ENCODE results near the gene TMEM165.

The TMEM165 gene

DNA sequence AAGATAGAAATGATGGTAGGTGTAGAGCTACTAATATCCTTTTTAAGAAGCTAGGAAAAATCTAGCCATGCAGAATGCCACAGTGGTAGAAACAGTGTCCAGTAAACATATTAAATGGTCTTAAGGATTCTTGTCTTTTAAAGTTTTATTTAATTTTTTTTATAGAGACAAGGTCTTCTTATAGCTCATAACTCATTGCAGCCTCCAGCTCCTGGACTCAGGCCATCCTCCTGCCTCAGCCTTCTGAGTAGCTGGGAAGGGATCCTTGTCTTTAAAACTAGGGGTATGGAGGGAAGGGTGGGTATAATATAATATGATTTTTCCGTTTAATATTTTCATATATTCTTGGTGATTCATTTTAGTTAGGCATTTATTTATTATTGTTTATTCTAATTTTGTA is 3.8 kb downstream of the TMEM165 start:
- no peak for DNase-seq

DNA sequence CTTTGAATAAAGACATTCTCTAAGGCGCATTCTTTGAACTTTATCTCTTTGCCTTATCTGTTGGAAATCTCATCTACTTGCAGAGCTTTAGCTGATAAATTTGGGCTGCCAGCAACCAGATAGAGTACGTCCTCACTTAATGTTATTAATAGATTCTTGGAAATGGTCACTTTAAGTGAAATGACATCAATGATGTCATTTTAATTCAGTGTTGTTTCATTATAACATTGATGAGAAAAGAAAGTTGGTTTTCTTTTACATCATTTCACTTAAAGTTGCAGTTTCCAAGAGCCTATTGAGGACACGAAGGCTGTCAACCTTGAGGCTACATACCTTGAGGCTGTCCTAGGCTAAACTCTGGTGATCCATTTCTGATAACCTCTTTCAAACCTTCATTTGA is 9.3 kb downstream of the TMEM165 start:
- no peak for DNase-seq

DNA sequence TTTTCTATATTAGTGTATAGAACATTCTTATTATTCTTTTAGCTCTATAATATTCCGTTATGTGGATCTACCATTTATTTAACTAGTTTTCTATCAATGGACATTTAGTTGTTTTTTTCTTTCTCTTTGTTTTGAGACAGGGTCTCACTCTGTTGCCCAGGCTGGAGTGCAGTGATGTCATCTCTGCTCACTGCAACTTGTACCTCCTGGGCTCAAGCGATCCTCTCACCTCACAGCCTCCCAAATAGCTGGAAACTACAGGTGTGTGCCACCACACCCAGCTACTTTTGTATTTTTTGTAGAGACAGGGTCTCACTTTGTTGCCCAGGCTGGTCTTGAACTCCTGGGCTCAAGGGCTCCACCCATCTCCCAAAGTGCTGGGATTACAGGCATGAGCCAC is 10.8 kb downstream of the TMEM165 start:
- no peak for DNase-seq

DNA sequence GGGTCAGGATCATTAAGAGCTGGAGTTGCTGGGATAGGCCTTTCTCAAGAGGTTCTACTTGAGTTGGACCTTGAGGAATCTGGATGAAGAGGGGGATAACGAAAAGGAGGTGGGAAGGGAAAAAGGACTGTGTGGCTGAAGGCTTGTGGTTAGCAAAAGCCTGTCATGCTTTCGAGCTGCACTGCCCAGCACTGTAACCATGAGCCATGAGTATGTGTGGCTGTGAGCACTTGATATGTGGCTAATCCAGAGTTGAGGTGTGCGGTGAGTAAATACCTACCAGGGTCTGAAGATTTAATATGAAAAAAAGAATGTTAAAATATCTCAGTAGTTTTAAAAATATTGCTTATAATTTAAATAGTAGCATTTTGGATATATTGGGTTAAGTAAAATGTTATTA is 11.4 kb downstream of the TMEM165 start:
- no peak for DNase-seq

DNA sequence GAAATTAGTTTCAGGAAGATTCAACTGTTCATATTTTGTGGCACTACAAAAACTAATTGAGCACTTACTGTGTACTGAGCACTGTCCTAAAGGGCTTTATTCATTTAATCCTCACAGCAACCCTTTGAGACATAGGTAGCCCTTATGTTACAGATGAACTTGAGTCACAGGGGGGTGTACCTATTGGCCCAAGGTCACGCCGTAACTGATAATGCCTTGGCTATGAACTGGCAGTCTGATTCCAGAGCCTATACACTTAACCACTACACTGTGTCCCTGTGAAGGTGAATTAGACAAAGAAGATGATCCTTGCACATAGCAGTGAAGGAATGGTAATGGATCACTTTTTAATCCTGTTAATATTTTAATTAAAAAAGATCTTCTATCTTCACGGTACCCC is 12.0 kb downstream of the TMEM165 start:
- no peak for DNase-seq

DNA sequence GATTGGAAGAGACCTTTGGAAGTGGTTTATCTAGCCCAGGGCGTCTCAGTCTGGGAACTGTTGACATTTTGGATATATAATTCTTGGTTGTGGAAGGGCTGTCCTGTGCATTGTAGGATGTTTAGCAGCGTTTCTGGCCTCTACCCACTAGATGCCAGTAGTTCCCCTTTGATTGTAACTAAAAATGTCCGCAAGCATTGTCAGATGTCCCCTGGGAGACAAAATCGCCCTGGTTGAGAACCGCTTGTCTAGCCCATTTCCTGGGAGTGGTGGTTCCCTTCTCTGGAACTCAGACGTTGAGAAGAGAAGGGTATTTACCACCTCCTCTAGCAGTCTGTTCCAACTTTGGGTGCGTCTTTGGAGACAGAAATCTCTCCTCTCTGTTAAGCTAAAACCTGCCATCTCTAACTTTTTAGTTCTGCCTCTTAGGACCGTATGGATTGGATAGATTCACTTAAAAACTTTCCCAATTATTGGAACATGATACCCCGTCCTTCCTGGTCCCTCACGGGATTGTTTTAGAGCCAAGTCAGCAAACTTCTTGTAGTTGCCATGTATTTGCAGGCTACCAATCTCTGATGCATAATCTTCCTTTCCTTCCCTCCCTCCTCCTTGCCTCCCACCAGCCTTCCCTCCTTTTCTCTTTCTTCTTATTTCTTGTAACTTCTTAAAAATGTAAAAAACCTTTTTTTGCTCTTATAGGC is 13.9 kb downstream of the TMEM165 start:
- peak in 5 of 56 donors; percentile 3 to 9 (median 6) for DNase-seq

DNA sequence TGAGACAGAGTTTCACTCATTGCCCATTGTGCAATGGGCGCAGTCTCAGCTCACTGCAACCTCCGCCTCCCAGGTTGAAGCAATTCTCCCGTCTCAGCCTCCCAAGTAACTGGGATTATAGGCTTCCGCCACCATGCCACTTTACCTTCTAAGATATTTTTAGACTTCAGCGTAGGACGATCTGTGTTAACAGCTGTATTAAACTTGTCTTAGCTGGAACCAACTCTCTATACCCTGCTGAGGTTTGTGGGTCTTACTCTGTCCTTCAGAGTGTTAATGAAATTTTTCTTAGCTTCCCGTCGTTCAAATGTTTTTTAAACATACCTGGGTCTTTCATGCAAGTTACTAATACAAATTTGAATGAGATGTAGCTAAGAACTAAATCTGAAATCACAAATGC is 14.7 kb downstream of the TMEM165 start:
- DNase-seq: no peak

DNA sequence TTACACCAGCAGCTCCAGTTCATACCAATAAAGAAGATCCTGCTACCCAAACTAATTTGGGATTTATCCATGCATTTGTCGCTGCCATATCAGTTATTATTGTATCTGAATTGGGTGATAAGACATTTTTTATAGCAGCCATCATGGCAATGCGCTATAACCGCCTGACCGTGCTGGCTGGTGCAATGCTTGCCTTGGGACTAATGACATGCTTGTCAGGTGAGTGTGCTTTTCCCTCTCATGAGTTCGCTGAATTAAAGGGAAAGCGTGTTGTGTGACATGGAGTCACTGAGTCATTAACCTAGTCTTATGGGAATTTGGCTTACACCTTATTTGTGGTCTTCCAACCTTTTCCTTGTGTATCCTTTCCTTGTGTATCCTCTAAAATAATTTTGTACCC is 15.9 kb downstream of the TMEM165 start:
- no peak for DNase-seq

DNA sequence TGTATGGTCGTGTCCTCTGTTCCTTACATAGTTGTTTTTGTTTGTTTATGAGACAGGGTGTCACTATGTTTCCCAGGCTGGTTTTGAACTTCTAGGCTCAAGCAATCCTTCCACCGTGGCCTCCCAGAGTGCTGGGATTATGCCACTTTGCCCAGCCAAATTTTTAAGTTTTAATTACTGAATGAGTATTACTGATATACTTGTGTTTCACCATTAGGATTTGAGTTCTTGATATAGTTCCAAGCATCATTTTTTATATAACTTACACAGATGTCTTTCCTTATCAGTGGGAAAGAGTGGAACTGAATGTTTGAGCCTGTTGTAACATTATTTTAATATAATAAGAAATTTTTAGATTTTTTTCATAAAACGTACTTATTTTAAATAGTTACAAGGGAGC is 20.4 kb downstream of the TMEM165 start:
- DNase-seq: no peak

DNA sequence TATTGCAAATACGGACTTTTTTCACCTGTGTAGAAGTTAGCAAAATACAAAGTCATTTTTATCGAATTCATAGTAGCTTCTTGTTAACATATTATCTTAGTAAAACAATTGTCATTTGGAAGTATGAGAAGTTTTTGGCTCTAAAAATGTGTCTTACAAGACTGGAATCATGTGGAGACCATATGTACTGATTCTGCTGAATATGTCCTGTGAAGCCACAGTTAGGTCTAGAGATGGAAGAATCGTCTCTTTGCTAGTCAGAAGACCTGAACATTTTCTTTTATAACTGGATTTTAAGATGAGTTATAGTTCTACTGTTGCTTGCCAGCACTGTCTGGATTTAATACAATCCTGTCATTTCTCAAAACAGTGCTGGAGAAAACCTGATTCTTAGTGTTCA is 29.0 kb downstream of the TMEM165 start:
- no peak for DNase-seq

DNA sequence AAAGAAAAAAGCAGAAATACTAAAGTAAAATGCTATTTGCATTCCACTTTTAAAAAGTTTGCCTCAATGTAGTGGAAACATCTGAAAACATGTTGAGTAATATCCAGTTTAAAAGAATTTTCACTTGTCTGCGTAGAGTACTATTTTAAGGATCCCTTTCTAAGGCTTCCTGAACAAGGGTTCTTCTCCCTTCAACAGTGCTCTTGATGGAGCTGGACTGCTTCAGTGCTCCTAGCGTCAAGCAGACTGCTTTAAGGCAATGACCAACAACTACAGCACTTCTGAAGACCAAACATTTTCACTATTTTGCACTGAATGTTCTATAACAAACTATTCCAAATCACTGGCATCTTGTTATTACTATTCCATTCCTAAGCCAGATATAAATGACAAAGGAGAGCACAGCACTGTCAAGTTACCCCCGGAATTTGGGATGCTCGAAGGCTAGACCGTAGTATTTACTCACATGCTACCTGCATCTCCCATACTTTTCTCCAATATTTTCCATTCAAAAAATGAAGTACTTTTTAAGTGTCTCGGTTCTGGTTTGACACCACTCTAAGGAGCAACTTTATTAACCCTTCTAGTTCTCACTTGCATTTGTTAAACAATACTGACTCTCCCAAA is 36.1 kb downstream of the TMEM165 start:
- DNase-seq: no peak

DNA sequence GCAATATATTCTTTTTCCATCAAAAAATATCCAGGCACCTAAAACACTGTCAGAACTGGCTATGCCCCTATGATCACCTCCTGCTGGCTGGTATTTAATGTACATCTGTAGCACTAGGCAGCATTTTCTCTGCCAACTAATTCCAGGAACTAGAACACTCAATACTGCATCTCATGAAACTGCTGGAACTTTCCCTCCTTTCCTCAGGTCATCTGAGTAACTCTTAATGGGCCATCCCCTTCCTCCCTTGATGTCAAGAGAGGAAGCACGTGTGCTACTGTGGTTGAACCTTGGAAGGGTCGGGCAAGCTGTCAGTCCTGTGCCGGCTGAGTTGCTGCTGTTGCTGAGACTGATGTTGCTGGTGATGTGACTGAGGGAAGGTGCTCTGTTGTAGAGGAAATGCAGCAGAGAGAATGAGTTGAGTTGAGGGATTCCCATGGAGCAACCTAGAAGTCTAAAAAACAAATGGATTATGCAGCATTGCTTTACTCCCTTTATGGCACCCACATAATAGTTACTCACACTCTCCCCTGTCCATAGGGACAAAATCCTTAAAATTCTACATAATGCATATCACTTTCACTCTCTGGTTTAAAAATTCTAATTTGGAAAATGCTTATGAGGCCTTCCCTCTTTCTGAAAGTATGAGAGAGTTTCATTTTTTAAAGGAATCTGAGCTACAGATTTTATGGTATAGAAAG is 39.5 kb downstream of the TMEM165 start:
- no peak for DNase-seq

DNA sequence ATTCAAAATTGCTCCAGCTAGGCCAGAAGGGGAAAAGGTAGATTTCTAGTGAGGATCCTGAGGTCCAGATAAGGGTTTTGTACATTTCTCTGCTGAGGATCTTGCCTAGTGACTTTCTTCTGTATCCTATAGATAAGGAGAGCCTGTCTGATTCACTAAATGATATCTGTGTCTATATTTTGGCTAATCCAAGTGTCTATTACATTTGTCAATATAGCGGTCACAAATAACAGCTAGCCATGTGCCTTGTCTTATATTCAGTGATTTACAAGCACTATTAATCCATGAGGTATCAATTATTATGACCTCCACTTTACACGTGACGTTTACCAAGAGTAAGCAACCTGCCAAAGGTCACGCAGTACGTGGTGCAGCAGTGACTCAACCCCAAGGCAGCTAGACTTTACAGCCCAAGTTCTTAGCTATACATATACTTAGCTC is 41.6 kb downstream of the TMEM165 start:
- no peak for DNase-seq

DNA sequence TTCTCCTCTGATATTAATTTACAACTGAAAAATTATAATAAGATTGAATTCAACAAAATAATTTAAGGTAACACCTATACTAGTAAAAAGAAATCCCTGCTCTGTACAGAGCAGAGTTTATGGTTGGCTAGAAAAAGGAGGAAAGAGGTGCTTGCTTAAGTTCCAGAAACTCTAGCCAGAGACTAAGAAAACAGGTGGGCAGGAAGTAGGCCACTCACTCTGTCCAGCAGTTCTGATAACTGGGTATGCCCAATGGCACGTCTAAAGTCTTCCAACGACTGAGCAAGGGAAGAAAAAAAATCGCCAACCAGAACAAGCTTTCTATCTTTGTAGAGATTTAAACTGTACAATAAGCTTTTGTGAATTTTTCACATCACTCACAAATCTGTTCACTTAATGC is 42.1 kb downstream of the TMEM165 start:
- no peak for DNase-seq

DNA sequence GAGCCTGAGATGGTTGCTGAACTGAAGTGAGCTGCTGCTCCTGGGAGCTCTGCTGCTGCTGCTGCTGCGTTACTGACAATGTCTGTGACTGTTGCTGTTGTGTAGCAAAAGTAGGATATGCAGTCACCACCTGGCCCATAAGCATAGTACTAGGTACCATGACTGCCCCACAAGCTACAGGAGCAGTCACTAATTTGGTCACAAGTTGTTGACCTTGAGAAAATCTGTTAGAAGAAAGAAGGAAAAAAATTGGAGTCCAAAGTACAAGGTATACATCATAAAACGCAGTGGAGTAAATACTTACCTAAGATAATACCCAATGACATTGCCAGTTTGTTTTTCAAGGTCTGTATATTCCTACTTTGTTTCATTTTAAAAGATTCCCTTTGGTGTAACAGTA is 42.6 kb downstream of the TMEM165 start:
- DNase-seq: no peak

DNA sequence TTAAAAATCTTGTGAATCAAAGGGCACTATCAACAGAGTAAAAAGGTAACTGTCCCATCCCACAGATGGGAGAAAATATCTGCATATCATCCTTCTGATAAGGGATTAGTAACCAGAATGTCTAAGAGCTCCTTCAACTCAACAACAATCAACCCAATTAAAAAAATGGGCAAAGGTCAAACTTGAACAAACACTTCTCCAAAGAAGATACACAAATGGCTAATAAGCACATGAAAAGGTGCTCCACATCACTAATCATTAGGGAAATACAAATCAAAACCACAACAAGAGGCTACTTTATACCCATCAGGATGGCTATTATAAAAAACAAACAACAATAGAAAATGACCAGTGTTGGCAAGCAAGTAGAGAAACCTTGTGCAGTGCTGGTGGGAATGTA is 43.3 kb downstream of the TMEM165 start:
- no peak for DNase-seq

DNA sequence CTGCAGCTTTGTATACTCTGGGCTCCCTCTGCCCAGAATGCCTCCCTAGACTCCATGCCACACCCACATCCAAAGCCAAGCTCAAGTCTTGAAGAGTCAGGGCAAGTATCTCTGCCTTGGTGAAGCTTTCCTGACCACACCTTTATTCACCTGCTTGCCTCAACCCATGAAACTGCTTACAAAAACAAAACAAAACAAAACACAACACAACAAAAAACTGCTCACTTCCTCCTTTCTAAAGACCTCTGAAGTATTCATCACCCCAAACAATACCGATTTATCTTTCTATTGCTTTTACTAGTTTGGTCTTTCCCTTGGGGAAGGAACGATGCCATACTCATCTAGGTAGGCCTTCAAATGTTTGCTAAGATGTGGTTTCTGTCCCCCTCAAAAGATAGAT is 45.0 kb downstream of the TMEM165 start:
- no peak for DNase-seq

DNA sequence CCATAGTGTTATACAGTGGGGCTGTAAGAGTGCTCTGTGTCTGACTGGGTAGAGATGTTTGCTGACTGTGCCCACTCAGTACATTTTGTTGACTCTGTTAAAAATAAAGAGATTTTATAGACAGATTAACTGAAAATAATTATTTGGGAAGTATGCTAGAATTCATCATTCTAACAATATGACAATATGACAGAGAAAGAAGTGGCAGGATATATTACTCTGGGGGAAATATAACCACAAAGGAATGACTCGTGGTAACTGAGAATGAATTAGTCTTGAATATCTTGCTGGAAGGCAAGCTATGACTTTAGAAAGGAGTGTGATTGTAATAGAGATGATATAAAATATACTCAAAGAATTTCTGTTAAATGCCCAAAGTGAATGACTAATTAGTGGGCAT is 46.8 kb downstream of the TMEM165 start:
- no peak for DNase-seq

DNA sequence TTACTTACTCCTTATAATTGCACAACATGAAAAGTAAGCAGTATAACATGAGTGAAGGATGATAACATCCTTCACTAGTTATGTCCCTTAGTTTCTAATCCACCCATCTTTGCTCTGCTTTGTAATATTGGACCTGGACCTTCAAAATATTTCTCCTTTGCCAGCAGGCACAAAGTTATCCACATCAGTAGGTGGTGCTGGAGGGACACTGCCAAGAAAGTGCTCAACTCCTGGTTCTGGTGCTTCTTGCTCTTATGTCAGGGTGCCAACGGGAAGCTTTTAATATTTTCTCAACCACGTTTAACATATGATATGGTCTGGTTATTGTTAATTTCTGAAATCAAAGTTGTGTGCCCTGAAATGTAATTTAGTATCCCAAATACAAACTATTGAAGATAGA is 49.1 kb downstream of the TMEM165 start:
- peak in 1 of 56 donors; percentile 1 for DNase-seq

DNA sequence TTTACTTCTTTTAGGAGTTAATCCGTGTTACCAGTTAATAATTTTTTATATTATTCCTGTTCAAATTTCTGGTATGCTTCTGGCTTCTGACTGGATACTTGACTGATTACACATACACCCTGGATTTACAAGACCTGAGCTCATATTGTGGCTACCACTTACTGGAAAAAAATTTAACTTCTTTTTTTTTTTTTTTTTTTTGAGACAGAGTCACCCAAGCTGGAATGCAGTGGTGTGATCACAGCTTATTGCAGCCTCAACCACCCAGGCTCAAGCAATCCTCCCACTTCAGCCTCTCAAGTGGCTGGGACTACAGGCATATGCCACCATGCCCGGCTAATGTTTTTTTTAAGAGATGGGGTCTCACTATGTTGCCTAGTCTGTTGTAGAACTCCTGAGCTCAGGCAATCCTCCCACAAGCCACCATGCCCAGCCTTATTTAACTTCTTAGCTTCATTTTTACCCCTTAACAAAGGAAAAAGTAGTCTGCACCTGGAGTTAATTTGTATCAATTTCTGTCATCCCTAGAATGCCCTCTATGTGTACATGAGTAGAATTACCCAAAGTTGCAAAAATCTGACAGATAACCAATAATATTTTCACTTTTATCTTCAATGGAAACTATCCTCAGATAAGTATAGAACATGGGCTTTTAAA is 50.3 kb downstream of the TMEM165 start:
- no peak for DNase-seq

DNA sequence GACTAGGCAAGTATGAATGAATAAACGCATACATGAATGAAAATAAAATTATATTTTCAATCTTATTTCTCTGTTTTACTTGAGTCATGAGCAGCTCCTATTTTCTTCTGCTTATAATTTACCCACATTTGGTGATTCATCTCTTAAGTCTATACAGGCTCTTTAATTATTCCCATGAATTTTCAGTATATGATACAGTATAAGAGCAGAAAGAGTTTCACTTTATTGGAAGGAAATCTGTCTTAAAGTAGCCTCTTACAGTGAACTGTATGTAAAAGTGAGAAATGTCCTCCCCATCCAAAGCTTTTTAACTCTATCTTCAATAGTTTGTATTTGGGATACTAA is 50.8 kb downstream of the TMEM165 start:
- no peak for DNase-seq

DNA sequence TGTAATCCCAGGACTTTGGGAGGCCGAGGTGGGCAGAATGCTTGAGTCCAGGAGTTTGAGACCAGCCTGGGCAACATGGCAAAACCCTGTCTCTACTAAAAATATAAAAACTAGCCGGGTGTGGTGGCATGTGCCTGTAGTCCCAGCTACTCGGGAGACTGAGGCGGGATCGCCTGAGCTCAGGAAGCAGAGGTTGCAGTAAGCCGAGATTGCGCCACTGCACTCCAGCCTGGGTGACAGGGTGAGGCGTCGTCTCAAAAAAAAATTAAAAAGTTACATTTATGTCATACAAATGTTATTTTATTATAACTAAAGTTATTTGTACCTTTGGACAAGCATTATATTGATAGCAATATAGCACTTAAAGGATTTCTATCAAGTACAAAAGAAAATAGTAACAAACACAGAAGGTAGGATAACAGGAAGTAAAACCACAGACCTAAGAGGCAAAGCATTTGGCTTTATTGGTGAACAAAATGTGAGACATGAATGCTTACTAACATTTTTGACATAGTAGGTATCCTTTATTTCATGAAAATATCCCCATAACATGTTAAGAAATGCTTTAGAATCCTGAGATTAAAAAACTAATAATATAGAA is 51.5 kb downstream of the TMEM165 start:
- DNase-seq: no peak
